Testis (tissue), 2 donors: ENCODE measurements around the gene PLBD1.

Source experiments
- POLR2A ChIP-seq: fragments of 450-650 bp; IDR thresholded peaks from one replicate; pipeline ENCODE4 v1.6.1; 2017; ENCODE audit warnings: antibody characterized with exemption, mild to moderate bottlenecking, moderate library complexity
- TF ChIP-seq, protein P1 (sequence below), 3 experiments: fragments of 450-650 bp in 2 of 3; fragments of 200-600 bp in 1 of 3; sonication (generic) in 1 of 3; IDR thresholded peaks; one replicate each; pipeline ENCODE4 v1.5.1; 2016 to 2019; ENCODE audit warnings: antibody characterized with exemption in 3 of 3, mild to moderate bottlenecking in 2 of 3, moderate library complexity in 1 of 3

DNA sequence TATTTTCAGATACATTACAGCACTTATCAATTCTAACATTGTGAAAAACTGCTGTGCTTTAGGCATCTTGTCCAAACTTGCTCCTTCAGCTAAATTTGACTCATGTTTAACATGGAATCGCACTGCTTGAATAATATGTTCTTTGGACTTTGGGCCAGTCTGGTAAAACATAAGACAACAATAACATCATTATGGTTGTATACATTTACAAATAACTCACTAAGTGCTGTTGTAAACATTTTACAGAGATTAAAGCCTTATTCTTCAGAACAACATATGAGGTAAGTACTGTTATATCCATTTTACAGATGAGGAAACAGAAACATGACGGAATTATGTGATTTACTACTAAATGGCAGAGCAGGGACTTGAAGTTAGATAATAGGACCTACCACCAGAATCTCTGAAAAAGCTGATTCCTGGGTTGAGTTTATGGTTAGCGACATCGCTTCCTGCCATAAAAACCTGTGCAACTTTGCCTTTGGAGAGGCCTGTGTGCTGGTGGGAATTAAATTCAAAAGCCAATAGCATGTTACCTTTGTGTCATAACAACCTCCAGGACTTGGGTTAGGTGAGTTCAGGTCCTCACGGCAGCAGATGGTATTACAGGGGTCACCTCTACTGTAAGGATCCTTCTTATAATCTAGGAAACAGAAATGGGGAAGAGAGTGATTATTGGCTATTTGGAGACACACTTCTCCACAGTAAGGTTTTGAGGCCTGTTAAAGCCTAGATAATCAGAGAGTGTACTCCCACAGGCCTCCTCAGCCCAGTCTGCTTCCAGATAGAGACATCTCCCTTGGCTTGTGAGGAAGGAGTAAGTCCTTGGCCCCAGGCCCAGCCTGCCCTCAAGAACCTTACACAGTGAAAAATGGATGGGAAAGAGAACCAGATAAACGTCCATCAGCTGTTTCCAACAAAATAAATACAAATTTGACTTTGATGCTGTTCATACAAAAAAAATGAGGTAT, 61.8 kb downstream of the PLBD1 start:
- no peak for TF ChIP-seq POLR2A
- TF ChIP-seq, protein P1, sequence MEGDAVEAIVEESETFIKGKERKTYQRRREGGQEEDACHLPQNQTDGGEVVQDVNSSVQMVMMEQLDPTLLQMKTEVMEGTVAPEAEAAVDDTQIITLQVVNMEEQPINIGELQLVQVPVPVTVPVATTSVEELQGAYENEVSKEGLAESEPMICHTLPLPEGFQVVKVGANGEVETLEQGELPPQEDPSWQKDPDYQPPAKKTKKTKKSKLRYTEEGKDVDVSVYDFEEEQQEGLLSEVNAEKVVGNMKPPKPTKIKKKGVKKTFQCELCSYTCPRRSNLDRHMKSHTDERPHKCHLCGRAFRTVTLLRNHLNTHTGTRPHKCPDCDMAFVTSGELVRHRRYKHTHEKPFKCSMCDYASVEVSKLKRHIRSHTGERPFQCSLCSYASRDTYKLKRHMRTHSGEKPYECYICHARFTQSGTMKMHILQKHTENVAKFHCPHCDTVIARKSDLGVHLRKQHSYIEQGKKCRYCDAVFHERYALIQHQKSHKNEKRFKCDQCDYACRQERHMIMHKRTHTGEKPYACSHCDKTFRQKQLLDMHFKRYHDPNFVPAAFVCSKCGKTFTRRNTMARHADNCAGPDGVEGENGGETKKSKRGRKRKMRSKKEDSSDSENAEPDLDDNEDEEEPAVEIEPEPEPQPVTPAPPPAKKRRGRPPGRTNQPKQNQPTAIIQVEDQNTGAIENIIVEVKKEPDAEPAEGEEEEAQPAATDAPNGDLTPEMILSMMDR (IDR thresholded peaks at IDR 0.05), result no peak
